Body of pancreas (tissue), 4 donors: ENCODE measurements around the gene RBPJL. TPM values are rescaled to one million over a fixed set of nuclear protein-coding genes. Genes with fewer than 3 reads are reported as not detected.

ENCODE experiments used
- ATAC-seq: fragments of 150-250 bp; one replicate; pipeline ENCODE4 v1.9.1; 2016
- DNase-seq, 4 donors: peaks; one replicate each; pipeline ENCODE4 v3.0.0-alpha.2; 2019
- H3K27ac ChIP-seq, 4 donors: fragments of 200-600 bp; sonication (generic); 1 replicate in 3 of 4; 2 replicates in 1 of 4; pipeline versions ENCODE4 v1.5.1 to v1.6.1; 2016 to 2019; ENCODE audit warnings: mild to moderate bottlenecking in 1 of 4, mixed read lengths in 1 of 4, moderate library complexity in 1 of 4
- H3K27me3 ChIP-seq, 2 donors: fragments of 200-600 bp; sonication (generic); one replicate each; pipeline ENCODE4 v1.6.0; 2016; ENCODE audit warnings: mild to moderate bottlenecking in 1 of 2
- H3K36me3 ChIP-seq, 2 donors: fragments of 200-600 bp; sonication (generic); replicated peaks in 1 of 2; 2 replicates each; pipeline ENCODE4 v1.5.1; 2016; ENCODE audit warnings: low read depth in 2 of 2; ENCODE audit not compliant: insufficient read depth in 1 of 2
- H3K4me1 ChIP-seq: fragments of 200-600 bp; sonication (generic); one replicate; pipeline ENCODE4 v1.6.0; 2016
- H3K4me3 ChIP-seq, 2 donors: fragments of 200-600 bp; sonication (generic); 1 replicate in 1 of 2; 2 replicates in 1 of 2; pipeline ENCODE4 v1.5.1; 2016 to 2019
- H3K9me3 ChIP-seq, 3 donors: fragments of 200-600 bp; sonication (generic); 1 replicate in 2 of 3; 2 replicates in 1 of 3; pipeline ENCODE4 v1.5.1; 2016
- POLR2A ChIP-seq, 3 donors: fragments of 450-650 bp; IDR thresholded peaks; one replicate each; pipeline ENCODE4 v1.6.1; 2016; ENCODE audit warnings: antibody characterized with exemption in 3 of 3, mild to moderate bottlenecking in 2 of 3
- WGBS, 2 donors: methylation state at CpG; one replicate each; pipeline ENCODE4 v1.1.5; 2017; 5-methylcytosine and 5-hydroxymethylcytosine counted together
- intact Hi-C: fragments of 100-400 bp; cut with DNase I; formaldehyde crosslinking; loops from one replicate; pipeline ENCODE4 v1.15.1; 2023
- total RNA-seq, 2 donors: library from RNA; depleted of rRNA; stranded (reverse); fragments of >200 nt; gene quantifications; one replicate each; pipeline ENCODE4 v1.1.0, GENCODE V29; 2016
- TF ChIP-seq, protein P1 (sequence below), 7 experiments: fragments of 450-650 bp in 4 of 7; fragments of 200-600 bp in 3 of 7; sonication (generic) in 3 of 7; IDR thresholded peaks; one replicate each; pipeline ENCODE4 v1.5.1; 2016 to 2019; ENCODE audit warnings: antibody characterized with exemption in 7 of 7

The RBPJL gene
- total RNA-seq, 2 donors from 2014 or later: 306 to 837 TPM

DNA sequence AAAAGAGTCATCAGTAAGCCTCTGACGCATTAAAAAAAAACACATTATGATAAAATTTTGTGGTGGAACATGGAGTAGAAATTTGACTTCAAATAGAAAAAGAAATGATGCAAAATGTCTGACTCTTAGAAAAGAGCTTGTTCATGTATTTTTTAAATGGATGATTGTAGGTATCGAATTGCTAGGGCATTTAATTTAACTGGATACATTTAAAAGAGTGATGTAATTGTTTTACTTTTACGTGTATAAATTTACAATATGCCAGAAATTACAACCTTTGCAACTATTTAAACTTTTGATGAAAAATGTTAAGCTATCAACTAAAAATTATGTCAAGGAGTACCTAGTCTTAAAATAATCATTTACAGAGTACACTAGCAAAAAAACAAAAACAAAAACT lies 46.1 kb downstream of the RBPJL start:
- Histone ChIP-seq H3K4me3 (no peak overlapping the region), H3K9me3 (no peaks in the 10 kb centered on the region), H3K27ac (no peak overlapping the region), H3K4me1 (peaks cover 9% of the 10 kb centered on the region), H3K36me3 (no peaks in the 10 kb centered on the region), H3K27me3 (no peaks in the 10 kb centered on the region)
- 88% methylated on average over 3 of the region's 3 CpGs for WGBS, 2 donors
- ATAC-seq (no peak), DNase-seq (no peak)
- intact Hi-C loops: no loop called here
- no peak for TF ChIP-seq POLR2A (IDR thresholded peaks at IDR 0.05)
- TF ChIP-seq, protein P1, sequence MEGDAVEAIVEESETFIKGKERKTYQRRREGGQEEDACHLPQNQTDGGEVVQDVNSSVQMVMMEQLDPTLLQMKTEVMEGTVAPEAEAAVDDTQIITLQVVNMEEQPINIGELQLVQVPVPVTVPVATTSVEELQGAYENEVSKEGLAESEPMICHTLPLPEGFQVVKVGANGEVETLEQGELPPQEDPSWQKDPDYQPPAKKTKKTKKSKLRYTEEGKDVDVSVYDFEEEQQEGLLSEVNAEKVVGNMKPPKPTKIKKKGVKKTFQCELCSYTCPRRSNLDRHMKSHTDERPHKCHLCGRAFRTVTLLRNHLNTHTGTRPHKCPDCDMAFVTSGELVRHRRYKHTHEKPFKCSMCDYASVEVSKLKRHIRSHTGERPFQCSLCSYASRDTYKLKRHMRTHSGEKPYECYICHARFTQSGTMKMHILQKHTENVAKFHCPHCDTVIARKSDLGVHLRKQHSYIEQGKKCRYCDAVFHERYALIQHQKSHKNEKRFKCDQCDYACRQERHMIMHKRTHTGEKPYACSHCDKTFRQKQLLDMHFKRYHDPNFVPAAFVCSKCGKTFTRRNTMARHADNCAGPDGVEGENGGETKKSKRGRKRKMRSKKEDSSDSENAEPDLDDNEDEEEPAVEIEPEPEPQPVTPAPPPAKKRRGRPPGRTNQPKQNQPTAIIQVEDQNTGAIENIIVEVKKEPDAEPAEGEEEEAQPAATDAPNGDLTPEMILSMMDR (IDR thresholded peaks at IDR 0.05): no peak

DNA sequence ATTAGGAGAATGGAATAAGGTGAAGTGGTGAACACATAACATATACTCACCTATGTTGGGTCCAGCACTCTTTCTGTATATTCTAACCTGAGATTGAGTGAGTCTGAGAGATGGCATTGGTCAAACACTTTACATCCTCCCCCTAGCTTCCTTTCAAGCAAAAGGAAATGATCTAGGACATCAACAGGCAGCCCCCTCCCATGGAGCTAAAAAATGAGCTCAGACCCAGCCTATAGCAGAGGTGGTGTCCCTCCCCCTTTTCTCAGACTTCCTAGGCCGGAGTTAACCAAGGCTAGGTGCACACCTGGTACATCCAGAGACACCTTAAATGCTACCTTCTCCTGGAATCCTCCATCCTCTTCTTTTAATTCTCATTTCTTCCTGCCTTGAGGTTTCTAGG lies 47.1 kb downstream of the RBPJL start:
- intact Hi-C loops: no loop called here
- DNase-seq (no peak), ATAC-seq (no peak)
- H3K4me1 ChIP-seq: peaks cover 15% of the 10 kb centered on the region
- WGBS, 2 donors: 86 to 89% methylated on average over 1 of the region's 1 CpG
- no peaks in the 10 kb centered on the region for H3K27me3 ChIP-seq
- H3K9me3 ChIP-seq: no peaks in the 10 kb centered on the region
- TF ChIP-seq POLR2A (IDR thresholded peaks at IDR 0.05): no peak
- TF ChIP-seq, protein P1 (IDR thresholded peaks at IDR 0.05): no peak
- no peak overlapping the region for H3K4me3 ChIP-seq
- H3K36me3 ChIP-seq: no peaks in the 10 kb centered on the region
- H3K27ac ChIP-seq: no peak overlapping the region

DNA sequence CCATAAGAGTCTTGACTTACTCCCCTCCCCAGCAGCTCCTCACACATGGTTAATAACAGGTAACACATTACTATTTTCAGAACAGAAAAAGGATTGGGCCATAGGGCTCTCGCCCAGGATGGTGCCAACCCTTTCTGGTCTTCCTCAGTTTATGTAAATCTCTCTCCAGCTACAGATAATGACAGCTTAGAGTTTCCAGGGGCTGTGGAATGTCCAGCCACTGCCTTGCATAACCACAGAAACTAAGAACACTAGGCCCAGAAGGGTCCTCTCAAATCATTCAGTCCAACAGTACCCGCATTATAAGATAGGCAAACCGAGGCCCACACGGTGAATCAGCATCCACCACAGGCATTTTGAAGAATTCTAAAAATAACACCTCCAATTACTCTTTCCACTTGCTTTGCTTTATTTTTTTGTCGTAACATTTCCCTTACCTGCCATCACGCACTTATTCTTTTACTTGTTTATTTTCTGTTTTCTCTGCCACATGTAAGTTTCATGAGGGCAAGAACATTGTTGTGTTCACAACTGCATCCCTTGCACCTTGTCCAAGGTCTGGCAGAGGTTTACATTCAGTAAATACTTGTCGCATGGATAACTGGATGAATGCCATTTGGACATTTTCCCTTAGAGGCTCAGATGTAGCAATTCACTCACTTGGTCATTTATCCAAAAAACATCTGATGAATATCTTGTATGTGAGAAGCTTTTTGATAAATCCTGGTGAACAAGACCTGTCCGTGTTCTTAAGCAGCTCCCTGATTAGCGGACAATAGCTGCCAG lies 48.0 kb downstream of the RBPJL start:
- Histone ChIP-seq H3K4me3 (no peak overlapping the region), H3K4me1 (peaks cover 22% of the 10 kb centered on the region), H3K27me3 (no peaks in the 10 kb centered on the region), H3K36me3 (no peaks in the 10 kb centered on the region), H3K27ac (no peak overlapping the region), H3K9me3 (no peaks in the 10 kb centered on the region)
- intact Hi-C loops: no loop called here
- DNase-seq (no peak), ATAC-seq (no peak)
- TF ChIP-seq, protein P1 (IDR thresholded peaks at IDR 0.05): no peak
- no peak for TF ChIP-seq POLR2A (IDR thresholded peaks at IDR 0.05)
- WGBS, 2 donors: 71 to 72% methylated on average over 9 of the region's 9 CpGs

DNA sequence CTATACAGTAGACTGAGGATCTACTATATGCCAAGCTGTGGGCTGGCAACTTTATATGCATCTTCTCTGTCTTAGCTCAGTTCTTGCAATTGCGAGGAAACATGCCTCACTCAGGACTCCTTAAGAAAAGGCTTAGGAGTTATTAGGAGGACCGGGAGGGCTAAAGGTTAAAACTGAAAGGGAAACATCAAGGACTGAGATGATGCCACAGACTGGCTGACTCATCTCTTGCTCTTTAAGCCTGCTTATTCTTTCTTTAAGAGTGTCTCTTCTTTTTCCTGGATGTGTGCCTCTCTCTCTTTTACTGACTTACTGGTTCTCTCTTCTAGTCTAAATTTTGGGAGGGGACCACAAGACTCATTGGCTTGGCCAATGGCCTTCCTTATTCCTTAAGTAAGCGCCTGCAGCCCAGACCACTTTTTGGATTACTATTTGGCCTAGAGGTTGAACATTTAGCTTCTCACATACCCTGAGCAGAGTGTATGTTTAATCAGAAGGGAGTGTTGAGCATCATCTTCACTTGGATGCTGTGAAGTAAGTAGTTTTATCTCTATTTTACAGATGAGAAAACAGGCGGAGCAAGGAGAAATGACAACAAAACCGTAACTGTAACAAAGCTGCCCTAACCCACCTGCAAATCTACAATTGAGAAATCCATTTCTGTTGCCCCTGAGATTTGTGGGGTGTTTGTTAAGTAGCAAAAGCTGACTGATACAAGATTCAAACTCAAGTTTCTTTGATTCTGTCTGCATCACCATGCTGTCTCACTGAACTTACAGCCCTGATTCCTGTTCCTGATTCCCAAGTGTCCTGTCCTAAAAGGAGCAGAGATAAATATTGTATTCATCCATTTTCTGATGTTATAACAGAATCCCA lies 48.8 kb downstream of the RBPJL start:
- H3K4me1 ChIP-seq: peaks cover 31% of the 10 kb centered on the region
- H3K36me3 ChIP-seq: no peaks in the 10 kb centered on the region
- H3K27ac ChIP-seq: no peak overlapping the region
- intact Hi-C loops: no loop called here
- H3K27me3 ChIP-seq: no peaks in the 10 kb centered on the region
- no peaks in the 10 kb centered on the region for H3K9me3 ChIP-seq
- ATAC-seq (no peak), DNase-seq (no peak)
- H3K4me3 ChIP-seq: no peak overlapping the region
- 49 to 90% methylated on average over 5 of the region's 5 CpGs for WGBS, 2 donors
- TF ChIP-seq, protein P1 (IDR thresholded peaks at IDR 0.05): no peak
- TF ChIP-seq POLR2A (IDR thresholded peaks at IDR 0.05): no peak
